NCI-H526 (cell line): ENCODE data around the gene ATP5PD.
"Not testable (repeated sequence)": the region's sequence is repeated elsewhere in the genome, so short reads cannot be mapped to it uniquely, and the experiment has no call there.

Experiments
- DNase-seq, 2 experiments: peaks; one replicate each; lab custom pipeline; 2025; lab: John Stamatoyannopoulos, UW

Gene ATP5PD

DNA sequence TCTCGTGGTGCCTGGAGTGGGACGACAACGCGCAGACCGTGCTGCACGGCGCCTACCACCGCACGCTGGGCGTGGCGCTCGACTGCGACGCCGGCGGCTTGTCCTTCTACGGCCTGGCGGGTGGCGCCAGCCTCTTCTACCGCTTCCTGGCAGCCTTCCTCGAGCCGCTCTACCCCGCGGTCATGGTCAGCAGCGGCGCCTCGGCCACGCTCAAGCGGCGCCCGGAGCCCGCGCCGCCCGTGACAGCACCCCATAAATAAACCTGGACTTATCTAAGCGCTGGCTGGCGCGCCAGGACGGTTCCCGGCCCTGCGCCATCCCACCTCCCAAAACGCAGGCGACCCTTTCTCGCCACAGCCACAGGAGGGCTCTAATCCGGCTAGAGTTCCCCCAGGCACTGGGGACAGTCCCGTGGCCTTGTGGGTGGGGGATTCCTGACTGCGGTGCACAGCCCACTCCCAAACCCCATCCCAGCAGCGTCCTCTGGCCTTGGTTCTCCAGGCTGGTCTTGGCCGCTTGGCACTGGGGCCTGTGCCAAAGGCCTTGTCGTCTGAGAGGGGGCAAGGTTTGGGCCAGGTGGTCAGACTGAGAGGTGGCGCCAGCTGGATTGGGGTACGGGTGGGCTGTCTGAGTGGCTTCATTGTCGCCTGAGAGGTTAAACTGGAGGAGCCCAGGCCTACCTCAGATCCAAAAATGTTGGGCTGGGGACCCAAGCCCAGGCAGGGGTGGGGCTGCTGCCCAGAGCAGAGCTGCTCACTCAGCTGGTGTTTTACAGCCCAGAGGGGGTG lies 30.9 kb upstream of the ATP5PD start:
- DNase-seq, result no peak

DNA sequence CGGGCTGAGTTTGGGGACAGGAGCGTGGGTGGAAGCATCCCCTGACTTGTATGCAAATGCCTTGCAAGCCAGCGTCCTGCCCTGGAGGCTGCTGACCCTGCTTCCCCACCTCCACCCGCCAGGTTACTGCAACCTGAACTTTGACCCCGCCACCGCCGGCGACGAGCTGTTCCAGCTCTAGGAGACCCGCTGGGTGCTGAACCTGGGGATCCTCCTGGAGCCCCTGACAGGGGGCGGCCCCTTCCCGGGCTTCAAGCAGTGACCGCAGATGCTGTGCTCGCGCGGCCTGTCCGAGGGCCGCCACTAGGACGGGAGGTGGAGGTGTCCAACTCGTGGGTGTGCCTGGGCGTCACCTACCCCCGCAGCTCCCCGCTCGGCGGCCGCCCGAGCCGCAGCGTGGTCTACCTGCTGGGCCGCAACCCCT lies 30.3 kb upstream of the ATP5PD start:
- DNase-seq, result no peak

DNA sequence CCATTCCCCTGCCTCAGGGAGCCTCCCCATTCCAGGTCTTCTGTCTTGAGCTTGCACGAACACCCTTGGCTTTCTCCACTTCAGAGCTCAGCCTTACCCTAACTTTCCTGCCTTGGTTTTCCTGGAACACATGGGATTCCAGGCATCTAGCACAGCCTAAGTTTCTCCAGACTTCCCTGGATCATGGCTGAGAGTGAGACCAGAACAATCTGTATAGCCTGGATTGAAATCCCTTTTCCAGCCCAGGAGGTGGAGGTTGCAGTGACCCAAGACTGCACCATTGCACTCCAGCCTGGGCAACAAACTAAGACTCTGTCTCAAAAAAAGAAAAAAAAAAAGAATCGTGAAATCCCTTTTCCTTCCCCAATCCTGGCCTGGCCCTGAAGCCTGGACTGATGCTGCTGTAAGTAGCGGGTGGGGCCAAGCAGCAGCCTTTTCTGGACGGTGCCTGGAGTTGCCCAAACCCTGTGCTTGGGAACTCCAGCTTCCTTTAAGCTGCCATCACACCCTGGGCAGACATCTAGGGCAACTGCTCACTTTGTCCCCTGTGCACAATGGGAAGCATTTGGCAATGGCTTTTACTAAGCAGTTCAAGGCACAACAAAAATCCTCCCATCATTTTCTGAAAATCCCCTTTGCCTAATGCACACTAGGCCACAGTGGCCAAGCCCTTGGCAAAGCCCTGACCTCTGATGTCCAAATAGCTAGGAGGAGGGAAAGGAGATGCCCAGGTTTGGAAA lies 29.0 kb upstream of the ATP5PD start:
- DNase-seq, result no peak

GRCh38 chr17:75074532-75074931 lies 27.8 kb upstream of the ATP5PD start:
- no peak for DNase-seq

- no peak for DNase-seq
Measured at GRCh38 chr17:75073618-75074047, 26.9 kb upstream of the ATP5PD start.

- not testable (repeated sequence) for DNase-seq
Measured at GRCh38 chr17:75072909-75073308, 26.1 kb upstream of the ATP5PD start.

GRCh38 chr17:75071478-75072271 lies 24.9 kb upstream of the ATP5PD start:
- DNase-seq, result not testable (repeated sequence)

DNA sequence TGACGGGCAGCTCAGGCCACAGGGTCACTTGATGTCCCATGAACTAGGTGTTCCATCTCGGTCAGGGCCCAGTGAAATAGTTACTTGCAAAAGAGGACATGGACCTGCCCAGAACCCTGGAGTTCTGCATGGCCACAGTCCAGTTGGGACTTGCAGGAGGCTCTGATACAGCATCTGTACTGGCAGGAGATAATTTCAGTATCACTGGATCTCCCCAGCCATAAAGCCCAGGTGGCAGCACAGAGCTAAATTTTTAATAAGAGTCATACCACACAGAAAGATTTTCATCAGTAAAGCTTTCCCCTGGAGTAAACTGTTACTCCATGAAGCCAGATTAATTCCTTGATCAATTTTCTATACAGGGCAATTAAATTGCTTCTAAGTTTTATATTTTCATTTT lies 23.0 kb upstream of the ATP5PD start:
- DNase-seq, result peak in 1 of 2 experiments; percentile 25

- DNase-seq, result no peak
Measured at GRCh38 chr17:75068750-75069149, 22.0 kb upstream of the ATP5PD start.

- no peak for DNase-seq
Measured at GRCh38 chr17:75067856-75068255, 21.1 kb upstream of the ATP5PD start.

GRCh38 chr17:75065562-75066151 lies 18.9 kb upstream of the ATP5PD start:
- DNase-seq, result no peak

DNA sequence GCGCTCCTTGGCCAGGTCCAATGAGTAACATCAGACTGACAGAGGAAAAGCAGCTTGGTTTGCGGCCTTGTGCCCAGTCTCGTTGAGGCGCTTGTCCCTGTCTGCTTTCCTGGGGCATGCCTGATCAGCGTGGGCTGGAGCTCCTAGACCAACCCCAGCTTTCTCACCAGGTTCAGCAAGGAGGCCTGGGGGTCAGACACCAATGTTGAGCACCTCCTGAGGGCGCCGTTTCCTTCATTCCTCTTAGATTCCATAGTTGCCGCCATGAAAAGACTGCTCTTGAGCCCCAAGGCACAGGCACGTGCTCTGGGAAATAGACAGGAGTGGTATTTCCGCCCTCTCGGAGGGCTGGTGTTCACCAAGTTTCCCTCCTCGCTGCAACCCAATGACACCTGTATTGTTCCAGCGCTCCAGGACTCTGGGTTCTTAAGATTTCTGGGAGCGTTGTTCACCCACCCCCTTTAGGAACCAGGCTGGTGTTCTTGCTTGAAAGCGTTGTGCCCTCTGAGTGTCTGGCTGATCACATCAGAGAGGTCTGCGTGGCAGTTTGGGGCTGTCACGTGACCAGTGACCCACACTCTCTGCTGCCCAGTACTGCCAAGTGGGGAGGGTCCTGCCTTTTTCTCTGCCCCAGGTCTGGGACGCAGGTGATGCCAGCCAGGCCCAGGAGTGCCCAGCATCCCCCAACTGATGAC lies 18.2 kb upstream of the ATP5PD start:
- no peak for DNase-seq

DNA sequence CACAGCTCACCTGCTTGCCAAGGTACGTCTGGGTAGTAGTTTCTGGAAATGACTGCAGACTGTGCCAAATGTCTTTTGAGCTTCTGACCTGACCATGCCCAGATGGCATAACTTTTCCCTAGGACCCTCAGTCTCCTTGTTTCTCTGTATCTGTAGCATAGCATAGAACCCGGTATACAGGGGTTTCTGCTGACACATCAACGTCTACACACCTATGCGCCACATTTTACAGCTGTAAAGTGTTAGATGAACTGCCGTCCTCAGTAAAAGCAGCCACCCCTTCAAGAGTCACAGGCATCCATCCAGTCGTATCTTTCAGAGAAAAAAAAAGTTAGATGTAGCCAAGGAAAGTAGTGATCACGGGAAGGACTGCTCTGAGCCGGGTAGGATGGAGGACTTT lies 17.7 kb upstream of the ATP5PD start:
- DNase-seq, result no peak

GRCh38 chr17:75064040-75064439 lies 17.3 kb upstream of the ATP5PD start:
- no peak for DNase-seq

DNA sequence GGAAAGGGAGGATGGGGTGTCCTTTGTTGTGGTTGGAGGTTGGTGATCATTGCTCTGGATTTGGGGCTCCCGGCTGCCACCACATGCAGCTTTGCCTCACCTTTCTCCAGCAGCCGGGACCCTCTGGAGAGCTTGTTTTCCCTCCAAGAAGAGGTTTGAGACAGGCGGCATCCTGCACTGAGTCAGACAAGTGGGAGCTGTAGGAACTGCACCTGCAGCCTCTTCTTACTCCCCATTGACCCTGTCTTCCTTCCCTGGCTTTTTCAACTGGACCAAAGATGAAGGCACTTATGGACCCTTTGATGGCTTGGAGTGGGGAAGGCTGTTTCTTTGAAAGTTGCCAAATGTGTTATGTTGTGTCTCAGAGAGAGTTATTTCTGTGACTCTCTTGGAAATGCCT lies 16.9 kb upstream of the ATP5PD start:
- DNase-seq, result no peak

GRCh38 chr17:75063201-75063600 lies 16.4 kb upstream of the ATP5PD start:
- no peak for DNase-seq

GRCh38 chr17:75061618-75062017 lies 14.8 kb upstream of the ATP5PD start:
- DNase-seq, result no peak

GRCh38 chr17:75061055-75061438 lies 14.3 kb upstream of the ATP5PD start:
- no peak for DNase-seq

DNA sequence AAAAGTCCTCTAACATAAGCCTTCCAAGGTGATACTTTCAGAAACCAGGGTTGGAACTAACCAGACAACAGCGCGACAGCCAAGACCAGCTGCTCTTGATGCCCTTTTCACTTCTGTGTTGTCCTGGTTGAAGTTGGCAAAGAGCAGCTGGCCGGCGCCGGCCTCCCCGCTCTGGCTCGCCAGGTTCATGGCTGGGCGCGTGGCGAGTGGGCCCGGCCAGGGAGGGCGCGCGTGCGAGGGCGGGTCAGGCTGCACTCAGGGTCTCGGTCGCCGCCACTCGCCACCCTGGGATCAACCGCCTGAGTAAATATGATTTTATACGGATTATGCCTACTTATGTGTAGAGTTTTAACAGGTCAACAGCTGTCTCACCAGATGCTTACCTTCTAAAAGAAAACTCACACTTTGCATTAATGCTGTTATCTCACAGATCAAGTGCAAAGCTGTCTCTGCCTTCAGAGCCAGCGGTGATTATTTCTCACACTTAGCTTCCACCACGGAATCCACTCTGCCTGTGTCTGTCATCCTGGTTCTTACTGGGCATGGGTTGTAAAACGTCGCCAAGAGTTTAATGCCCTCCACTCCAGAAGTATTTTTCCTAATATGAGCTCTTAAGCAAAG lies 13.8 kb upstream of the ATP5PD start:
- no peak for DNase-seq

- DNase-seq, result peak in 1 of 2 experiments; percentile 39
Measured at GRCh38 chr17:75059369-75060345, 12.9 kb upstream of the ATP5PD start.
